Psoas muscle (tissue), 8 donors: ENCODE data around the gene ADORA2A. TPM values are rescaled to one million over a fixed set of nuclear protein-coding genes. Genes with fewer than 3 reads are reported as not detected.

Experiments used
- ATAC-seq, 4 donors: fragments of 200-7000 bp; cut with Tn5 transposase; one replicate each; pipeline ENCODE4 v1.9.1; 2020; ENCODE audit warnings: moderate library complexity in 3 of 4, mild to moderate bottlenecking in 2 of 4
- DNase-seq, 2 donors: peaks; one replicate each; pipeline ENCODE4 v3.0.0-alpha.2; 2020
- H3K27ac ChIP-seq: fragments of 200-600 bp; one replicate; pipeline ENCODE4 v1.8.0; 2022
- H3K27me3 ChIP-seq, 3 donors: fragments of 200-600 bp in 1 of 3; one replicate each; pipeline versions ENCODE4 v1.6.1 to v1.8.0; 2013 to 2022; ENCODE audit warnings: low read length in 2 of 3, mild to moderate bottlenecking in 2 of 3, moderate library complexity in 1 of 3; ENCODE audit not compliant: insufficient read depth in 3 of 3
- H3K36me3 ChIP-seq, 2 donors: fragments of 200-600 bp in 1 of 2; one replicate each; pipeline versions ENCODE4 v1.6.1 to v1.8.0; 2013 to 2022; ENCODE audit warnings: low read depth in 1 of 2, mild to moderate bottlenecking in 1 of 2, moderate library complexity in 1 of 2; ENCODE audit not compliant: insufficient read depth in 1 of 2
- H3K4me1 ChIP-seq: fragments of 200-600 bp; one replicate; pipeline ENCODE4 v1.8.0; 2022
- H3K4me3 ChIP-seq: fragments of 200-600 bp; one replicate; pipeline ENCODE4 v1.8.0; 2022; ENCODE audit warnings: mild to moderate bottlenecking
- H3K9me3 ChIP-seq: fragments of 200-600 bp; one replicate; pipeline ENCODE4 v1.8.0; 2022
- CTCF ChIP-seq: fragments of 200-600 bp; IDR thresholded peaks from one replicate; pipeline ENCODE4 v1.8.0; 2022; ENCODE audit warnings: antibody characterized with exemption
- WGBS, 3 donors: extraction: QIAGEN DNeasy Blood & Tissue Kit; methylation state at CpG; one replicate each; pipeline versions ENCODE4 v1.1.6 to v1.1.7; 2013; 5-methylcytosine and 5-hydroxymethylcytosine counted together
- intact Hi-C, 2 donors: fragments of 100-400 bp; cut with DNase I; formaldehyde crosslinking; loops; one replicate each; pipeline versions ENCODE4 v1.11.0 to v1.14.2; 2022
- polyA plus RNA-seq, 3 donors: library from polyadenylated mRNA; stranded (reverse); fragments of 200-250 nt; gene quantifications; one replicate each; pipeline ENCODE4 v1.2.3, GENCODE V29; 2013
- total RNA-seq, 4 donors: library from RNA; stranded (reverse); fragmentation: NEBNext Ultra II Directional in 2 of 4; extraction: Animal tissue kit (Norgen Biotek cat#: 25700) in 2 of 4; gene quantifications; one replicate each; pipeline versions ENCODE4 v1.2.1 to v1.2.4, GENCODE V29; 2021 to 2023
- donor health status: healthy with polysubstance abuse.
- donor health status: DM: no; HTN: no; CAD: no; lungs with moderate emphysema.
- donor health status: Bipolar disorder and iron deficiency.
- donor health status: healthy.
- donor health status: DM: yes; HTN: yes; CAD: no.
- donor health status: DM: no; HTN: no; CAD: no.
- donor health status: DM: no; HTN: no; CAD: no.
- donor health status: DM: yes; HTN: yes; CAD: no.

Gene ADORA2A
- total and polyA plus RNA-seq, 7 donors = 0.97 to 2.4 (median 1.7) TPM

GRCh38 chr22:24459911-24460310, 32.5 kb downstream of the ADORA2A start:
- Histone ChIP-seq H3K36me3 (no peaks in the 10 kb centered on the region), H3K27me3 (no peaks in the 10 kb centered on the region), H3K9me3 (no peaks in the 10 kb centered on the region), H3K4me3 (no peak overlapping the region), H3K27ac (no peak overlapping the region), H3K4me1 (no peaks in the 10 kb centered on the region)
- DNase-seq (no peak), ATAC-seq (no peak)
- 77 to 85% (median 77%) methylated on average over 1 of the region's 1 CpG for WGBS, 3 donors
- intact Hi-C loops = no loop called here
- TF ChIP-seq CTCF = no peak

GRCh38 chr22:24460418-24461089, 33.2 kb downstream of the ADORA2A start:
- Histone ChIP-seq H3K27me3 (no peaks in the 10 kb centered on the region), H3K4me3 (no peak overlapping the region), H3K4me1 (peaks cover 2% of the 10 kb centered on the region), H3K36me3 (no peaks in the 10 kb centered on the region), H3K27ac (no peak overlapping the region), H3K9me3 (no peaks in the 10 kb centered on the region)
- TF ChIP-seq CTCF = no peak
- intact Hi-C loops = no loop called here
- ATAC-seq (no peak), DNase-seq (no peak)
- WGBS, 3 donors = 73 to 78% (median 76%) methylated on average over 10 of the region's 10 CpGs

GRCh38 chr22:24463071-24463760, 35.8 kb downstream of the ADORA2A start:
- Histone ChIP-seq H3K27me3 (no peaks in the 10 kb centered on the region), H3K27ac (peak overlapping the region; percentile 74), H3K36me3 (no peaks in the 10 kb centered on the region), H3K9me3 (no peaks in the 10 kb centered on the region), H3K4me3 (no peak overlapping the region), H3K4me1 (peaks cover 19% of the 10 kb centered on the region)
- peak; percentile 93 to 99 (median 98) for ATAC-seq
- WGBS, 3 donors = 29 to 54% (median 37%) methylated on average over 6 of the region's 6 CpGs
- intact Hi-C loops = no loop called here
- DNase-seq = peak in 1 of 2 donors; percentile 74
- no peak for TF ChIP-seq CTCF

GRCh38 chr22:24465566-24465965, 38.2 kb downstream of the ADORA2A start:
- H3K4me3 ChIP-seq = no peak overlapping the region
- intact Hi-C loops = no loop called here
- no peak for TF ChIP-seq CTCF
- H3K27me3 ChIP-seq = no peaks in the 10 kb centered on the region
- H3K27ac ChIP-seq = peak overlapping the region; percentile 4
- ATAC-seq (no peak), DNase-seq (no peak)
- WGBS, 3 donors = 82 to 88% (median 84%) methylated on average over 5 of the region's 5 CpGs
- H3K36me3 ChIP-seq = no peaks in the 10 kb centered on the region
- H3K4me1 ChIP-seq = peaks cover 19% of the 10 kb centered on the region
- H3K9me3 ChIP-seq = no peaks in the 10 kb centered on the region
